HCT116 (cell line): ENCODE data around the gene MYL6B. TPM values are rescaled to one million over a fixed set of nuclear protein-coding genes. Genes with fewer than 3 reads are reported as not detected.

Source experiments
- ATAC-seq: fragments of 200-7000 bp; cut with Tn5 transposase; 2 replicates; pipeline ENCODE4 v1.9.1; 2020; ENCODE audit warnings: mild to moderate bottlenecking, moderate library complexity
- BruUV-seq: library from RNA; stranded (reverse); fragments of 400-500 nt; replicated peaks from 2 replicates; lab custom pipeline; 2021; lab: Mats Ljungman, UMichigan
- CTCF ChIA-PET: fragments of 300-600 bp; sonication (Branson Sonifier 250); formaldehyde crosslinking; loops from one replicate; lab custom pipeline; 2021; ENCODE audit warnings: antibody characterized with exemption; lab: Charles Lee
- POLR2A ChIA-PET: fragments of 300-600, 350-600 bp; sonication (Branson Sonifier 250); formaldehyde crosslinking; loops from one replicate; lab custom pipeline; 2021; ENCODE audit warnings: antibody characterized with exemption; lab: Charles Lee
- RAD21 ChIA-PET, 2 experiments: fragments of 300-600 bp; sonication (Branson Sonifier 250); formaldehyde crosslinking; loops; one replicate each; lab custom pipeline; 2023; ENCODE audit warnings: low total read pairs in 2 of 2; ENCODE audit not compliant: uncharacterized antibody in 2 of 2, unreplicated experiment in 2 of 2, low non-redundant PET in 1 of 2; lab: Charles Lee
- DNase-seq: peaks from one replicate; pipeline ENCODE4 v3.0.0-alpha.2; 2010; ENCODE audit warnings: low read depth, low spot score
- H2AFZ ChIP-seq: fragments of 200-600 bp; shearing (Covaris generic), sonication (generic); 2 replicates; pipeline ENCODE4 v1.6.1; 2017; ENCODE audit warnings: low read depth, mixed run types, mixed read lengths, antibody characterized with exemption, low read length; ENCODE audit not compliant: poor library complexity, severe bottlenecking
- H3K27ac ChIP-seq: 2 replicates; pipeline ENCODE4 v1.5.1; 2012; ENCODE audit warnings: low read depth, low read length
- H3K27me3 ChIP-seq: fragments of 200-600 bp; sonication (generic); 2 replicates; pipeline ENCODE4 v1.6.1; 2016; ENCODE audit warnings: mixed run types, low read length, mixed read lengths; ENCODE audit not compliant: insufficient read depth
- H3K36me3 ChIP-seq, 2 experiments: fragments of 200-500 bp in 1 of 2; fragments of 200-600 bp in 1 of 2; sonication (Bioruptor generic) in 1 of 2; sonication (generic) in 1 of 2; 2 replicates each; pipeline versions ENCODE4 v1.5.1 to v1.6.1; 2014 to 2016; ENCODE audit warnings: low read length in 2 of 2, inconsistent platforms in 1 of 2, mixed read lengths in 1 of 2, mixed run types in 1 of 2; ENCODE audit not compliant: insufficient read depth in 2 of 2, control insufficient read depth in 1 of 2
- H3K4me1 ChIP-seq, 2 experiments: fragments of 200-600 bp in 1 of 2; sonication (generic) in 1 of 2; 2 replicates each; pipeline versions ENCODE4 v1.5.1 to v1.6.1; 2012 to 2017; ENCODE audit warnings: low read length in 2 of 2, inconsistent platforms in 1 of 2, mild to moderate bottlenecking in 1 of 2, mixed read lengths in 1 of 2, mixed run types in 1 of 2, moderate library complexity in 1 of 2; ENCODE audit not compliant: insufficient read depth in 2 of 2, control insufficient read depth in 1 of 2
- H3K4me2 ChIP-seq: fragments of 200-600 bp; sonication (generic); 2 replicates; pipeline ENCODE4 v1.6.1; 2017; ENCODE audit warnings: mixed run types, low read length, mixed read lengths
- H3K4me3 ChIP-seq, 2 experiments: fragments of 200-600 bp in 1 of 2; sonication (generic) in 1 of 2; replicated peaks in 1 of 2; 2 replicates each; pipeline ENCODE4 v1.5.1; 2011 to 2016; ENCODE audit warnings: low read length in 2 of 2, control low read depth in 1 of 2, low read depth in 1 of 2, mild to moderate bottlenecking in 1 of 2, mixed read lengths in 1 of 2, mixed run types in 1 of 2
- H3K79me2 ChIP-seq: fragments of 200-600 bp; sonication (generic); 2 replicates; pipeline ENCODE4 v1.6.1; 2017; ENCODE audit warnings: mild to moderate bottlenecking, mixed run types, low read length, moderate library complexity, mixed read lengths; ENCODE audit not compliant: insufficient read depth
- H3K9ac ChIP-seq: fragments of 200-600 bp; sonication (generic); 2 replicates; pipeline ENCODE4 v1.6.1; 2016; ENCODE audit warnings: low read length, mixed read lengths
- H3K9me2 ChIP-seq: fragments of 200-600 bp; sonication (generic), shearing (Covaris generic); 2 replicates; pipeline ENCODE4 v1.6.1; 2017; ENCODE audit warnings: mixed run types, mild to moderate bottlenecking, moderate library complexity; ENCODE audit not compliant: insufficient read depth
- H3K9me3 ChIP-seq, 2 experiments: fragments of 200-500 bp in 1 of 2; fragments of 200-600 bp in 1 of 2; sonication (Bioruptor generic) in 1 of 2; sonication (generic) in 1 of 2; 2 replicates each; pipeline ENCODE4 v1.6.1; 2014 to 2017; ENCODE audit warnings: low read length in 2 of 2, mixed read lengths in 2 of 2, inconsistent platforms in 1 of 2, low read depth in 1 of 2, mild to moderate bottlenecking in 1 of 2, mixed run types in 1 of 2, moderate library complexity in 1 of 2; ENCODE audit not compliant: control insufficient read depth in 1 of 2, insufficient read depth in 1 of 2
- H4K20me1 ChIP-seq: fragments of 200-600 bp; sonication (generic), shearing (Covaris generic); 2 replicates; pipeline ENCODE4 v1.6.1; 2017; ENCODE audit warnings: mixed run types, mild to moderate bottlenecking, moderate library complexity; ENCODE audit not compliant: insufficient read depth
- CBX3 ChIP-seq: IDR thresholded peaks from 2 replicates; pipeline ENCODE4 v1.6.1; 2012; ENCODE audit warnings: low read depth
- CEBPB ChIP-seq: IDR thresholded peaks from 2 replicates; pipeline ENCODE4 v1.6.1; 2012; ENCODE audit warnings: low read depth
- EGR1 ChIP-seq: IDR thresholded peaks from 2 replicates; pipeline ENCODE4 v1.6.1; 2012; ENCODE audit warnings: low read depth
- ELF1 ChIP-seq: IDR thresholded peaks from 2 replicates; pipeline ENCODE4 v1.6.1; 2012; ENCODE audit warnings: low read depth, borderline replicate concordance
- MAX ChIP-seq: IDR thresholded peaks from 2 replicates; pipeline ENCODE4 v1.6.1; 2012
- POLR2A ChIP-seq: IDR thresholded peaks from 2 replicates; pipeline ENCODE4 v1.7.0; 2011; ENCODE audit warnings: borderline replicate concordance; ENCODE audit not compliant: insufficient read depth, insufficient read length; ENCODE audit errors: extremely low read depth
- POLR2AphosphoS5 ChIP-seq: IDR thresholded peaks from 2 replicates; pipeline ENCODE4 v1.6.1; 2011; ENCODE audit warnings: mild to moderate bottlenecking, low read depth, low read length, moderate library complexity
- SIN3A ChIP-seq: IDR thresholded peaks from 2 replicates; pipeline ENCODE4 v1.6.1; 2012; ENCODE audit warnings: low read depth
- ZFX ChIP-seq: fragments of 450-650 bp; IDR thresholded peaks from 2 replicates; pipeline ENCODE4 v1.6.1; 2017
- intact Hi-C: fragments of 100-400 bp; cut with micrococcal nuclease; formaldehyde crosslinking; loops from 2 replicates; pipeline ENCODE4 v1.10.0; 2022
- total RNA-seq: library from RNA; stranded (reverse); gene quantifications from one replicate; pipeline ENCODE4 v1.2.1, GENCODE V29; 2021; ENCODE audit not compliant: unreplicated experiment
- TF ChIP-seq, protein P1 (sequence below), 3 experiments: fragments of 200-600 bp in 1 of 3; sonication (generic) in 1 of 3; IDR thresholded peaks in 2 of 3; conservative IDR thresholded peaks in 1 of 3; 2 replicates each; pipeline ENCODE4 v1.5.1; 2012 to 2017; ENCODE audit warnings: low read depth in 2 of 3, low read length in 2 of 3, antibody characterized with exemption in 1 of 3, borderline replicate concordance in 1 of 3, control low read depth in 1 of 3, mild to moderate bottlenecking in 1 of 3, mixed read lengths in 1 of 3, mixed run types in 1 of 3, moderate library complexity in 1 of 3; ENCODE audit not compliant: insufficient read depth in 1 of 3

Gene MYL6B
- total RNA-seq, 1 experiment from 2014 or later = 94.3 TPM

DNA sequence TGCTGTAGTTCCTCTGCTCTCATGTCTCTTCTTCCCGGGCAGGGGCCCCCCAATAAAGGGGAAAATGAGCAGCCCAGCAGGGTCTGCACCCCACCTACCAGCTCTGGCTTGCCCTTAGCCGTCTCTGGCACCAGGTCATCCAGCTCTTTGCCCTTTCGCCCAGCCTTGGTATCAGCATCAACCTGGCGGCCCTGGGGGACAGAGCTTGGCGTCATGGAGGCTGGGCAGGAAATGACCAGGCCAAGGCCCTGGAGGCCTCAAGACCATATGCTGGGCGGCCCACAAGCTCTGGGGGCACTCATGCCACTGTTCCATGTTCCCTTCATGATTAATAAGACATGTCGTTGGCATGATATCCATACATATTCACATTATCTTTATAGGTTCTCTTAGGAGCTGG lies 20.5 kb downstream of the MYL6B start:
- H3K4me1 ChIP-seq = no peaks in the 10 kb centered on the region
- H4K20me1 ChIP-seq = no peaks in the 10 kb centered on the region
- ATAC-seq (no peak), DNase-seq (no peak)
- H3K79me2 ChIP-seq = no peaks in the 10 kb centered on the region
- H3K9ac ChIP-seq = no peak overlapping the region
- intact Hi-C loops = no loop called here
- BruUV-seq = no TSS peak
- ChIA-PET RAD21 (no interaction called here), CTCF (no interaction called here), POLR2A (no interaction called here)
- no peak overlapping the region for H3K4me2 ChIP-seq
- no peak overlapping the region for H3K4me3 ChIP-seq
- no peaks in the 10 kb centered on the region for H3K9me3 ChIP-seq
- no peak overlapping the region for H3K27ac ChIP-seq
- TF ChIP-seq MAX (no peak), ELF1 (no peak), EGR1 (no peak), CEBPB (no peak), SIN3A (no peak), ZFX (no peak), POLR2A (no peak), CBX3 (no peak)
- TF ChIP-seq, protein P1, sequence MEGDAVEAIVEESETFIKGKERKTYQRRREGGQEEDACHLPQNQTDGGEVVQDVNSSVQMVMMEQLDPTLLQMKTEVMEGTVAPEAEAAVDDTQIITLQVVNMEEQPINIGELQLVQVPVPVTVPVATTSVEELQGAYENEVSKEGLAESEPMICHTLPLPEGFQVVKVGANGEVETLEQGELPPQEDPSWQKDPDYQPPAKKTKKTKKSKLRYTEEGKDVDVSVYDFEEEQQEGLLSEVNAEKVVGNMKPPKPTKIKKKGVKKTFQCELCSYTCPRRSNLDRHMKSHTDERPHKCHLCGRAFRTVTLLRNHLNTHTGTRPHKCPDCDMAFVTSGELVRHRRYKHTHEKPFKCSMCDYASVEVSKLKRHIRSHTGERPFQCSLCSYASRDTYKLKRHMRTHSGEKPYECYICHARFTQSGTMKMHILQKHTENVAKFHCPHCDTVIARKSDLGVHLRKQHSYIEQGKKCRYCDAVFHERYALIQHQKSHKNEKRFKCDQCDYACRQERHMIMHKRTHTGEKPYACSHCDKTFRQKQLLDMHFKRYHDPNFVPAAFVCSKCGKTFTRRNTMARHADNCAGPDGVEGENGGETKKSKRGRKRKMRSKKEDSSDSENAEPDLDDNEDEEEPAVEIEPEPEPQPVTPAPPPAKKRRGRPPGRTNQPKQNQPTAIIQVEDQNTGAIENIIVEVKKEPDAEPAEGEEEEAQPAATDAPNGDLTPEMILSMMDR (IDR thresholded peaks at IDR 0.05 in 2 of 3, conservative IDR thresholded peaks at IDR 0.05 in 1 of 3; ENCODE audit: borderline replicate concordance in 1 of 3, insufficient read depth in 1 of 3, low read depth in 2 of 3, low read length in 2 of 3) = no peak
- peaks cover 42 to 48% of the 10 kb centered on the region in 2 experiments for H3K36me3 ChIP-seq
- H3K9me2 ChIP-seq = no peaks in the 10 kb centered on the region
- no peaks in the 10 kb centered on the region for H3K27me3 ChIP-seq
- H2AFZ ChIP-seq = no peak overlapping the region

GRCh38 chr12:56178347-56178746 lies 26.0 kb downstream of the MYL6B start:
- Histone ChIP-seq H3K4me1 (no peaks in the 10 kb centered on the region), H3K79me2 (no peaks in the 10 kb centered on the region), H3K4me2 (no peak overlapping the region), H2AFZ (no peak overlapping the region), H3K9me3 (no peaks in the 10 kb centered on the region), H3K36me3 (peaks cover 50 to 57% of the 10 kb centered on the region in 2 experiments), H4K20me1 (no peaks in the 10 kb centered on the region), H3K4me3 (no peak overlapping the region), H3K27me3 (no peaks in the 10 kb centered on the region), H3K9me2 (no peaks in the 10 kb centered on the region), H3K9ac (no peak overlapping the region), H3K27ac (no peak overlapping the region)
- no peak for TF ChIP-seq CBX3
- TF ChIP-seq POLR2AphosphoS5 = 0 out of 2 replicates have a peak, but pooled peaks have one; percentile 14
- TF ChIP-seq CEBPB = no peak
- POLR2A ChIA-PET = no interaction called here
- RAD21 ChIA-PET = no interaction called here
- DNase-seq (no peak), ATAC-seq (no peak)
- CTCF ChIA-PET = interaction anchor here (0.8 kb wide), 1 partner anchor 10 kb away, joined by 3 read pairs; the partner anchor contains the start of gene SMARCC2
- intact Hi-C loops = no loop called here
- BruUV-seq = no TSS peak
